ENCODE measurements around the gene CDHR4. TPM values are rescaled to one million over a fixed set of nuclear protein-coding genes. Genes with fewer than 3 reads are reported as not detected.
"Not testable (repeated sequence)": the region's sequence is repeated elsewhere in the genome, so short reads cannot be mapped to it uniquely, and the experiment has no call there.

The CDHR4 gene
- total RNA-seq = not detected in 2 replicates

GRCh38 chr3:49799761-49800160 lies at the start of gene CDHR4:
Gene CDHR4 (minus strand): TSS chr3:49799873. CDS start chr3:49799812, 61 bp downstream.
- intact Hi-C loops (cut with micrococcal nuclease) = no loop called here

- intact Hi-C loops (cut with micrococcal nuclease) = no loop called here
Measured at GRCh38 chr3:49845694-49846093, 46.0 kb upstream of the CDHR4 start.

GRCh38 chr3:49844464-49845183 lies 45.0 kb upstream of the CDHR4 start:
- intact Hi-C loops (cut with micrococcal nuclease) = no loop called here

- intact Hi-C loops (cut with micrococcal nuclease) = no loop called here
Measured at GRCh38 chr3:49842843-49843517, 43.3 kb upstream of the CDHR4 start.

- intact Hi-C loops (cut with micrococcal nuclease) = no loop called here
Measured at GRCh38 chr3:49841806-49842205, 42.1 kb upstream of the CDHR4 start.

GRCh38 chr3:49841126-49841696 lies 41.5 kb upstream of the CDHR4 start:
- intact Hi-C loops (cut with micrococcal nuclease) = no loop called here

- intact Hi-C loops (cut with micrococcal nuclease) = no loop called here
Measured at GRCh38 chr3:49840388-49840787, 40.7 kb upstream of the CDHR4 start.

- intact Hi-C loops (cut with micrococcal nuclease) = loop anchor here (1.0 kb wide), 2 partner anchors 37 to 116 kb away; partner anchors contain the start of gene GMPPB
Measured at GRCh38 chr3:49839193-49839809, 39.6 kb upstream of the CDHR4 start.

- intact Hi-C loops (cut with micrococcal nuclease) = no loop called here
Measured at GRCh38 chr3:49831341-49831740, 31.7 kb upstream of the CDHR4 start.

GRCh38 chr3:49826016-49826415 lies 26.3 kb upstream of the CDHR4 start:
- intact Hi-C loops (cut with micrococcal nuclease) = no loop called here

- intact Hi-C loops (cut with micrococcal nuclease) = not testable (repeated sequence)
Measured at GRCh38 chr3:49823131-49823530, 23.5 kb upstream of the CDHR4 start.

- intact Hi-C loops (cut with micrococcal nuclease) = no loop called here
Measured at GRCh38 chr3:49813497-49814174, 14.0 kb upstream of the CDHR4 start, which contains the start of gene UBA7. Gene UBA7 (minus strand): TSS chr3:49813953. CDS start chr3:49813787, 166 bp downstream.

- intact Hi-C loops (cut with micrococcal nuclease) = no loop called here
Measured at GRCh38 chr3:49812916-49813496, 13.3 kb upstream of the CDHR4 start.

GRCh38 chr3:49807431-49808114 lies 7.9 kb upstream of the CDHR4 start:
- intact Hi-C loops (cut with micrococcal nuclease) = no loop called here

GRCh38 chr3:49806850-49807249 lies 7.2 kb upstream of the CDHR4 start:
- intact Hi-C loops (cut with micrococcal nuclease) = no loop called here

GRCh38 chr3:49805897-49806701 lies 6.4 kb upstream of the CDHR4 start:
- intact Hi-C loops (cut with micrococcal nuclease) = no loop called here

- intact Hi-C loops (cut with micrococcal nuclease) = no loop called here
Measured at GRCh38 chr3:49805367-49805782, 5.7 kb upstream of the CDHR4 start.

- intact Hi-C loops (cut with micrococcal nuclease) = no loop called here
Measured at GRCh38 chr3:49804141-49805041, 4.7 kb upstream of the CDHR4 start.

Measured in T-helper 2 cell treated with Interferon-gamma antibody and Interleukin-4, amounts not matched to agents 100 ng/mL and 5 ng/mL, for 36 hours (primary cell).